GM13977 (cell line): ENCODE results near the gene KRTAP11-1.

Experiments
- DNase-seq: peaks from one replicate; pipeline ENCODE4 v3.0.0; 2012; ENCODE audit warnings: low spot score
- in situ Hi-C: fragments of 300-500 bp; cut with MboI; formaldehyde crosslinking; loops from one replicate; pipeline ENCODE4 v1.12.0; 2022; ENCODE audit warnings: low sequenced_read_pairs, low pct_unique_long_range_greater_than_20kb, mixed read lengths, inconsistent platforms; ENCODE audit not compliant: unreplicated experiment
- TF ChIP-seq, protein P1 (sequence below): IDR thresholded peaks from 2 replicates; pipeline ENCODE4 v1.5.1; 2012; ENCODE audit warnings: mild to moderate bottlenecking, control low read depth; ENCODE audit not compliant: insufficient read depth; ENCODE audit errors: extremely low read depth, missing control alignments

The KRTAP11-1 gene

DNA sequence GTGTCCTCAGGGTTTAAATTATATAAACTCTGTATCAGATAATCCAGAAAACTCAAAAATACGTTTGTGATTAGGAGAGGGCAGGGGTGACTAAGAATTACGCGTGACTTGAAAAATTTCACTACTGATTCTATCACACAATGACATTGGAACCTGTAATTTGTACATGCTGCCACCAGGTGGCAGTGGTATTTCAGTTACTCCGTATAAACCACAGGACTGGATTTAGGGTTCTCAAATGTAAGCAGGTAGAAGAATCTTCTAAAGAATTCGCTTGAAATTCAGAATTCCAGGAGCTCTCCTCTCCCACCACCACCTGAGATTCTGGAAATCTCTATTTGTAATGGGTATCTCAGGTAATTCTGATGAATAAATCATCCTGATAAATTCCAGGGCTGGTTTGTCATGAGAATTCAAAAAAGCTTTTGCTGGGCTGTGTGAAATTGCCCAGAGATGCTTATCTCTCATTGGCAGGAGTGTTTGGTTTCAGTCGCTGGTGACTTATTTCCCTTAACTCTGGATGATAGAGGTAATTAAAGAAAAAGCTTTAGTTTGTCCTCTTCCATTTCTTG is 50.1 kb downstream of the KRTAP11-1 start:
- in situ Hi-C loops: loop anchor here (10.0 kb wide), 1 partner anchor 254 kb away; no protein-coding TSS in a partner anchor
- peak; percentile 31 for DNase-seq

More for the DNA sequence above, 50.1 kb downstream of the KRTAP11-1 start:
- TF ChIP-seq, protein P1, sequence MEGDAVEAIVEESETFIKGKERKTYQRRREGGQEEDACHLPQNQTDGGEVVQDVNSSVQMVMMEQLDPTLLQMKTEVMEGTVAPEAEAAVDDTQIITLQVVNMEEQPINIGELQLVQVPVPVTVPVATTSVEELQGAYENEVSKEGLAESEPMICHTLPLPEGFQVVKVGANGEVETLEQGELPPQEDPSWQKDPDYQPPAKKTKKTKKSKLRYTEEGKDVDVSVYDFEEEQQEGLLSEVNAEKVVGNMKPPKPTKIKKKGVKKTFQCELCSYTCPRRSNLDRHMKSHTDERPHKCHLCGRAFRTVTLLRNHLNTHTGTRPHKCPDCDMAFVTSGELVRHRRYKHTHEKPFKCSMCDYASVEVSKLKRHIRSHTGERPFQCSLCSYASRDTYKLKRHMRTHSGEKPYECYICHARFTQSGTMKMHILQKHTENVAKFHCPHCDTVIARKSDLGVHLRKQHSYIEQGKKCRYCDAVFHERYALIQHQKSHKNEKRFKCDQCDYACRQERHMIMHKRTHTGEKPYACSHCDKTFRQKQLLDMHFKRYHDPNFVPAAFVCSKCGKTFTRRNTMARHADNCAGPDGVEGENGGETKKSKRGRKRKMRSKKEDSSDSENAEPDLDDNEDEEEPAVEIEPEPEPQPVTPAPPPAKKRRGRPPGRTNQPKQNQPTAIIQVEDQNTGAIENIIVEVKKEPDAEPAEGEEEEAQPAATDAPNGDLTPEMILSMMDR: peak; percentile 65
